Naive thymus-derived CD8-positive, alpha-beta T cell (primary cell): Measurements from ENCODE around the gene IER5L. TPM values are rescaled to one million over a fixed set of nuclear protein-coding genes. Genes with fewer than 3 reads are reported as not detected.
"Not testable (repeated sequence)": the region's sequence is repeated elsewhere in the genome, so short reads cannot be mapped to it uniquely, and the experiment has no call there.

Experiments
- ATAC-seq, 2 donors: fragments of 150-1000 bp; cut with Tn5 transposase in 1 of 2; sonication (Bioruptor Pico), chemical (Tn5 transposase) in 1 of 2; 1 replicate in 1 of 2; 2 replicates in 1 of 2; pipeline ENCODE4 v1.10.0; 2021; ENCODE audit warnings: mild to moderate bottlenecking in 2 of 2, moderate library complexity in 2 of 2
- POLR2A ChIA-PET: fragments of 350-600 bp; sonication (Branson Sonifier 250); formaldehyde crosslinking; loops from one replicate; lab custom pipeline; 2021; ENCODE audit warnings: antibody characterized with exemption; lab: Charles Lee
- DNase-seq, 10 donors: peaks; one replicate each; pipeline versions ENCODE4 v3.0.0 to v3.0.0-alpha.2; 2020 to 2022
- H3K27ac Mint-ChIP-seq, 10 donors: one replicate each; pipeline ENCODE4 v1.8.0; 2020 to 2022; ENCODE audit warnings: mild to moderate bottlenecking in 10 of 10, mixed read lengths in 10 of 10, moderate library complexity in 4 of 10, inconsistent platforms in 1 of 10
- H3K27me3 Mint-ChIP-seq, 5 donors: one replicate each; pipeline ENCODE4 v1.8.0; 2021 to 2022; ENCODE audit warnings: mixed read lengths in 5 of 5
- H3K36me3 Mint-ChIP-seq, 3 donors: one replicate each; pipeline ENCODE4 v1.8.0; 2020 to 2022; ENCODE audit warnings: mixed read lengths in 3 of 3, mild to moderate bottlenecking in 2 of 3, inconsistent platforms in 1 of 3
- H3K4me1 Mint-ChIP-seq, 4 donors: one replicate each; pipeline ENCODE4 v1.8.0; 2021 to 2022; ENCODE audit warnings: mixed read lengths in 4 of 4
- H3K4me3 Mint-ChIP-seq, 10 donors: one replicate each; pipeline ENCODE4 v1.8.0; 2020 to 2022; ENCODE audit warnings: mild to moderate bottlenecking in 10 of 10, mixed read lengths in 10 of 10, moderate library complexity in 6 of 10, inconsistent platforms in 1 of 10
- H3K9me3 Mint-ChIP-seq, 9 donors: one replicate each; pipeline ENCODE4 v1.8.0; 2020 to 2022; ENCODE audit warnings: mixed read lengths in 9 of 9, mild to moderate bottlenecking in 3 of 9, inconsistent platforms in 1 of 9, moderate library complexity in 1 of 9
- polyA plus RNA-seq, 3 donors: library from polyadenylated mRNA; unstranded; fragments of 300-500 nt; fragmentation: Illumina TruSeq; gene quantifications; one replicate each; pipeline ENCODE4 v1.2.3, GENCODE V29; 2021
- total RNA-seq, 8 experiments: library from RNA in 2 of 8; stranded (reverse) in 2 of 8; gene quantifications; one replicate each; pipeline ENCODE4 v1.2.3 and lab custom pipeline; 2021 to 2026

IER5L gene
- total and polyA plus RNA-seq, 5 experiments from 2014 or later = 0.05 to 8.8 (median 4.0) TPM; not detected in 1

GRCh38 chr9:129171993-129172751, 5.9 kb downstream of the IER5L start:
- Mint-ChIP-seq H3K4me1 (peaks cover 8 to 25% (median 15%) of the 10 kb centered on the region in 4 donors), H3K9me3 (no peaks in the 10 kb centered on the region), H3K27me3 (peaks cover 0 to 3% (median 0%) of the 10 kb centered on the region in 5 donors), H3K36me3 (no peaks in the 10 kb centered on the region), H3K27ac (no peak overlapping the region), H3K4me3 (peak overlapping the region in 3 of 10 donors; percentile 58 to 62 (median 60))
- ATAC-seq = no peak
- DNase-seq = no peak
- POLR2A ChIA-PET = interaction anchor here (0.5 to 5.2 kb wide), 6 partner anchors 32 to 495 kb away, joined by 3 to 38 read pairs (median 3); no protein-coding TSS in a partner anchor

- Mint-ChIP-seq H3K36me3 (no peaks in the 10 kb centered on the region), H3K9me3 (no peaks in the 10 kb centered on the region), H3K4me1 (peaks cover 8 to 23% (median 17%) of the 10 kb centered on the region in 4 donors), H3K27ac (no peak overlapping the region), H3K27me3 (peaks cover 0 to 3% (median 0%) of the 10 kb centered on the region in 5 donors), H3K4me3 (no peak overlapping the region)
- POLR2A ChIA-PET = interaction anchor here (1.2 kb wide), 1 partner anchor 30 kb away, joined by 3 read pairs; no protein-coding TSS in a partner anchor
- DNase-seq = no peak
- ATAC-seq = no peak
Measured at GRCh38 chr9:129170229-129170628, 7.8 kb downstream of the IER5L start.

- peaks cover 8 to 17% (median 14%) of the 10 kb centered on the region in 4 donors for H3K4me1 Mint-ChIP-seq
- POLR2A ChIA-PET = interaction anchor here (0.6 to 1.7 kb wide), 4 partner anchors 11 to 153 kb away, joined by 3 to 9 read pairs (median 4); partner anchors contain the start of gene IER5L
- H3K27me3 Mint-ChIP-seq = no peaks in the 10 kb centered on the region
Measured at GRCh38 chr9:129166623-129167557, 11.2 kb downstream of the IER5L start.

GRCh38 chr9:129165198-129165597, 12.9 kb downstream of the IER5L start:
- Mint-ChIP-seq H3K27ac (no peak overlapping the region), H3K36me3 (no peaks in the 10 kb centered on the region), H3K4me3 (no peak overlapping the region), H3K9me3 (no peaks in the 10 kb centered on the region), H3K27me3 (no peaks in the 10 kb centered on the region), H3K4me1 (peaks cover 8 to 17% (median 13%) of the 10 kb centered on the region in 4 donors)
- DNase-seq = no peak
- POLR2A ChIA-PET = interaction anchor here (1.3 to 1.7 kb wide), 2 partner anchors 9 to 13 kb away, joined by 3 to 4 read pairs; partner anchors contain the start of gene IER5L
- no peak for ATAC-seq

More at GRCh38 chr9:129166623-129167557, 11.2 kb downstream of the IER5L start:
- Mint-ChIP-seq H3K4me3 (peak overlapping the region; percentile 28 to 75 (median 58)), H3K36me3 (no peaks in the 10 kb centered on the region), H3K27ac (peak overlapping the region in 8 of 10 donors; percentile 15 to 86 (median 58)), H3K9me3 (no peaks in the 10 kb centered on the region)
- ATAC-seq (peak in 1 of 2 donors; percentile 38), DNase-seq (peak in 1 of 10 donors; percentile 14)

- peak overlapping the region in 1 of 10 donors; percentile 34 for H3K4me3 Mint-ChIP-seq
- DNase-seq (no peak), ATAC-seq (no peak)
- H3K9me3 Mint-ChIP-seq = no peaks in the 10 kb centered on the region
- H3K27me3 Mint-ChIP-seq = no peaks in the 10 kb centered on the region
- H3K27ac Mint-ChIP-seq = no peak overlapping the region
- H3K36me3 Mint-ChIP-seq = no peaks in the 10 kb centered on the region
- POLR2A ChIA-PET = interaction anchor here (1.3 kb wide), 1 partner anchor 9 kb away, joined by 3 read pairs; no protein-coding TSS in a partner anchor
- H3K4me1 Mint-ChIP-seq = peaks cover 8 to 17% (median 12%) of the 10 kb centered on the region in 4 donors
Measured at GRCh38 chr9:129164246-129164930, 13.7 kb downstream of the IER5L start.

- POLR2A ChIA-PET = no interaction called here
- H3K27me3 Mint-ChIP-seq = no peaks in the 10 kb centered on the region
- no peaks in the 10 kb centered on the region for H3K36me3 Mint-ChIP-seq
- H3K27ac Mint-ChIP-seq = no peak overlapping the region
- peaks cover 8 to 17% (median 12%) of the 10 kb centered on the region in 4 donors for H3K4me1 Mint-ChIP-seq
- DNase-seq (no peak), ATAC-seq (no peak)
- no peaks in the 10 kb centered on the region for H3K9me3 Mint-ChIP-seq
- no peak overlapping the region for H3K4me3 Mint-ChIP-seq
Measured at GRCh38 chr9:129163753-129164152, 14.3 kb downstream of the IER5L start.

GRCh38 chr9:129163198-129163670, 14.8 kb downstream of the IER5L start:
- POLR2A ChIA-PET = interaction anchor here (0.5 kb wide), 1 partner anchor 637 kb away, joined by 3 read pairs; no protein-coding TSS in a partner anchor
- H3K9me3 Mint-ChIP-seq, ATAC-seq, H3K27me3 Mint-ChIP-seq, H3K4me3 Mint-ChIP-seq, H3K27ac Mint-ChIP-seq, H3K36me3 Mint-ChIP-seq, DNase-seq: not testable (repeated sequence)
- peaks cover 8 to 17% (median 12%) of the 10 kb centered on the region in 4 donors for H3K4me1 Mint-ChIP-seq

GRCh38 chr9:129162497-129163197, 15.4 kb downstream of the IER5L start:
- peak overlapping the region in 1 of 10 donors; percentile 13 for H3K27ac Mint-ChIP-seq
- peaks cover 4 to 11% (median 9%) of the 10 kb centered on the region in 4 donors for H3K4me1 Mint-ChIP-seq
- no peak overlapping the region for H3K4me3 Mint-ChIP-seq
- H3K27me3 Mint-ChIP-seq = no peaks in the 10 kb centered on the region
- ATAC-seq (no peak), DNase-seq (no peak)
- POLR2A ChIA-PET = interaction anchor here (0.5 kb wide), 2 partner anchors 638 to 655 kb away, joined by 3 read pairs; no protein-coding TSS in a partner anchor
- H3K36me3 Mint-ChIP-seq = no peaks in the 10 kb centered on the region
- no peaks in the 10 kb centered on the region for H3K9me3 Mint-ChIP-seq

- Mint-ChIP-seq H3K36me3 (no peaks in the 10 kb centered on the region), H3K27me3 (no peaks in the 10 kb centered on the region), H3K9me3 (no peaks in the 10 kb centered on the region), H3K27ac (no peak overlapping the region), H3K4me1 (no peaks in the 10 kb centered on the region), H3K4me3 (no peak overlapping the region)
- POLR2A ChIA-PET = no interaction called here
- ATAC-seq (no peak), DNase-seq (no peak)
Measured at GRCh38 chr9:129161534-129161837, 16.6 kb downstream of the IER5L start.

- Mint-ChIP-seq H3K9me3 (no peaks in the 10 kb centered on the region), H3K4me1 (no peaks in the 10 kb centered on the region), H3K27ac (peak overlapping the region in 2 of 10 donors; percentile 59 to 76), H3K4me3 (no peak overlapping the region), H3K36me3 (no peaks in the 10 kb centered on the region), H3K27me3 (no peaks in the 10 kb centered on the region)
- DNase-seq (no peak), ATAC-seq (no peak)
- POLR2A ChIA-PET = no interaction called here
Measured at GRCh38 chr9:129160712-129161533, 17.1 kb downstream of the IER5L start.

GRCh38 chr9:129156163-129156562, 21.9 kb downstream of the IER5L start:
- H3K9me3 Mint-ChIP-seq = no peaks in the 10 kb centered on the region
- H3K36me3 Mint-ChIP-seq = peaks cover 0 to 5% (median 2%) of the 10 kb centered on the region in 3 donors
- DNase-seq (no peak), ATAC-seq (no peak)
- no peaks in the 10 kb centered on the region for H3K27me3 Mint-ChIP-seq
- peaks cover 0 to 5% (median 0%) of the 10 kb centered on the region in 4 donors for H3K4me1 Mint-ChIP-seq
- POLR2A ChIA-PET = no interaction called here
- no peak overlapping the region for H3K27ac Mint-ChIP-seq
- H3K4me3 Mint-ChIP-seq = no peak overlapping the region
